HG02943 (cell line): ENCODE results near the gene GID8.

Experiments used
- ATAC-seq: cut with Tn5 transposase; IDR thresholded peaks from one replicate; pipeline ENCODE4 v1.9.1; 2021; ENCODE audit warnings: mild to moderate bottlenecking, low read depth, moderate library complexity; ENCODE audit not compliant: unreplicated experiment

Gene GID8

GRCh38 chr20:62938105-62938888 is at the start of gene GID8:
Gene GID8 (plus strand): TSS chr20:62938147. CDS start chr20:62941503, 3,356 bp downstream.
- peak; percentile 40 for ATAC-seq

GRCh38 chr20:62888406-62888805 is 49.5 kb upstream of the GID8 start:
- ATAC-seq = no peak

GRCh38 chr20:62888910-62889309 is 49.0 kb upstream of the GID8 start:
- no peak for ATAC-seq

- ATAC-seq = no peak
These were observed 48.5 kb upstream of the GID8 start for GRCh38 chr20:62889411-62889810.

- no peak for ATAC-seq
These were observed 48.1 kb upstream of the GID8 start for GRCh38 chr20:62889871-62890270.

GRCh38 chr20:62890444-62890843 is 47.5 kb upstream of the GID8 start:
- ATAC-seq = no peak

- ATAC-seq = no peak
These were observed 46.8 kb upstream of the GID8 start for GRCh38 chr20:62891111-62891510.

- ATAC-seq = no peak
These were observed 45.3 kb upstream of the GID8 start for GRCh38 chr20:62892348-62893304.

- no peak for ATAC-seq
These were observed 44.2 kb upstream of the GID8 start for GRCh38 chr20:62893700-62894099.

GRCh38 chr20:62894261-62894660 is 43.7 kb upstream of the GID8 start:
- no peak for ATAC-seq

- no peak for ATAC-seq
These were observed 42.4 kb upstream of the GID8 start for GRCh38 chr20:62895539-62895938.

GRCh38 chr20:62896526-62896925 is 41.4 kb upstream of the GID8 start:
- no peak for ATAC-seq

GRCh38 chr20:62897666-62898065 is 40.3 kb upstream of the GID8 start:
- ATAC-seq = no peak

GRCh38 chr20:62898093-62898964 is 39.6 kb upstream of the GID8 start:
- no peak for ATAC-seq

GRCh38 chr20:62898970-62899632 is 38.8 kb upstream of the GID8 start:
- ATAC-seq = no peak

GRCh38 chr20:62899633-62900051 is 38.3 kb upstream of the GID8 start:
- no peak for ATAC-seq

GRCh38 chr20:62900052-62900691 is 37.8 kb upstream of the GID8 start:
- ATAC-seq = no peak

- ATAC-seq = no peak
These were observed 37.0 kb upstream of the GID8 start for GRCh38 chr20:62900692-62901584.
